ENCODE measurements around the gene PEF1. TPM values are rescaled to one million over a fixed set of nuclear protein-coding genes. Genes with fewer than 3 reads are reported as not detected.

PEF1 gene
- total RNA-seq (10 to 100 TPM; 14.5 to 27.2 (median 17.5) TPM), polyA plus RNA-seq (10 to 100 TPM; 27.0 to 47.3 TPM)

- peaks cover 7 to 14% (median 10%) of the 10 kb centered on the region in 3 donors for H3K4me1 ChIP-seq
- DNase-seq (peak; percentile 98 to 99 (median 99)), ATAC-seq (peak; percentile 96 to 99 (median 97)), FAIRE-seq (peak; percentile 86)
- no peaks in the 10 kb centered on the region for H3K9me3 ChIP-seq
- H3K27me3 ChIP-seq = no peaks in the 10 kb centered on the region
- WGBS, 2 donors = 0% methylated on average over 56 of the region's 56 CpGs
- intact Hi-C loops (cut with DNase I) = no loop called here
- peak within 1 kb of the TSS; percentile 72 to 99 (median 86) for H3K4me3 ChIP-seq
- H3K36me3 ChIP-seq = no peaks in the 10 kb centered on the region
- H3K27ac ChIP-seq = peak within 1 kb of the TSS; percentile 86 to 95 (median 88)
- no peak for TF ChIP-seq CTCF (IDR thresholded peaks at IDR 0.05)
Observed at GRCh38 chr1:31644560-31645273, at the start of gene PEF1. PEF1 (minus strand) TSS chr1:31644876; CDS start chr1:31644864, 12 bp downstream.

GRCh38 chr1:31693231-31693630 is 48.6 kb upstream of the PEF1 start:
- ATAC-seq (no peak), FAIRE-seq (no peak), DNase-seq (no peak)
- Histone ChIP-seq H3K4me3 (no peak overlapping the region), H3K4me1 (no peaks in the 10 kb centered on the region), H3K9me3 (no peaks in the 10 kb centered on the region), H3K27me3 (no peaks in the 10 kb centered on the region), H3K36me3 (no peaks in the 10 kb centered on the region), H3K27ac (no peak overlapping the region)
- no peak for TF ChIP-seq CTCF (IDR thresholded peaks at IDR 0.05)
- intact Hi-C loops (cut with DNase I) = no loop called here
- WGBS, 2 donors = 72 to 83% methylated on average over 10 of the region's 10 CpGs

- H3K27ac ChIP-seq = no peak overlapping the region
- intact Hi-C loops (cut with DNase I) = no loop called here
- no peak for TF ChIP-seq CTCF (IDR thresholded peaks at IDR 0.05)
- H3K4me1 ChIP-seq = no peaks in the 10 kb centered on the region
- WGBS, 2 donors = 74 to 81% methylated on average over 11 of the region's 11 CpGs
- no peak for FAIRE-seq
- H3K9me3 ChIP-seq = no peaks in the 10 kb centered on the region
- no peak for ATAC-seq
- H3K27me3 ChIP-seq = no peaks in the 10 kb centered on the region
- no peak overlapping the region for H3K4me3 ChIP-seq
- H3K36me3 ChIP-seq = no peaks in the 10 kb centered on the region
- peak in 1 of 6 donors; percentile 13 for DNase-seq
Observed at GRCh38 chr1:31691951-31692350, 47.3 kb upstream of the PEF1 start.

- Histone ChIP-seq H3K36me3 (no peaks in the 10 kb centered on the region), H3K4me1 (no peaks in the 10 kb centered on the region), H3K27ac (no peak overlapping the region), H3K27me3 (no peaks in the 10 kb centered on the region), H3K4me3 (no peak overlapping the region), H3K9me3 (no peaks in the 10 kb centered on the region)
- DNase-seq (peak in 2 of 6 donors; percentile 26 to 60), ATAC-seq (no peak), FAIRE-seq (no peak)
- whole genome bisulfite sequencing, 2 donors = 76 to 80% methylated on average over 4 of the region's 4 CpGs
- no peak for TF ChIP-seq CTCF (IDR thresholded peaks at IDR 0.05)
- intact Hi-C loops (cut with DNase I) = no loop called here
Observed at GRCh38 chr1:31691446-31691845, 46.8 kb upstream of the PEF1 start.

GRCh38 chr1:31690921-31691320 is 46.2 kb upstream of the PEF1 start:
- H3K9me3 ChIP-seq = no peaks in the 10 kb centered on the region
- FAIRE-seq (no peak), DNase-seq (peak in 2 of 6 donors; percentile 9 to 50), ATAC-seq (no peak)
- H3K27ac ChIP-seq = no peak overlapping the region
- intact Hi-C loops (cut with DNase I) = no loop called here
- no peak overlapping the region for H3K4me3 ChIP-seq
- 81 to 89% methylated on average over 8 to 10 of the region's 10 CpGs for WGBS, 2 donors
- H3K27me3 ChIP-seq = no peaks in the 10 kb centered on the region
- no peak for TF ChIP-seq CTCF (IDR thresholded peaks at IDR 0.05)
- no peaks in the 10 kb centered on the region for H3K36me3 ChIP-seq
- H3K4me1 ChIP-seq = no peaks in the 10 kb centered on the region

Data from pancreas (tissue), 10 donors.